ENCODE results near the gene COL5A2. TPM values are rescaled to one million over a fixed set of nuclear protein-coding genes. Genes with fewer than 3 reads are reported as not detected.

COL5A2 gene
- total RNA-seq, 2 donors from 2014 or later: 10.4 to 24.6 TPM

DNA sequence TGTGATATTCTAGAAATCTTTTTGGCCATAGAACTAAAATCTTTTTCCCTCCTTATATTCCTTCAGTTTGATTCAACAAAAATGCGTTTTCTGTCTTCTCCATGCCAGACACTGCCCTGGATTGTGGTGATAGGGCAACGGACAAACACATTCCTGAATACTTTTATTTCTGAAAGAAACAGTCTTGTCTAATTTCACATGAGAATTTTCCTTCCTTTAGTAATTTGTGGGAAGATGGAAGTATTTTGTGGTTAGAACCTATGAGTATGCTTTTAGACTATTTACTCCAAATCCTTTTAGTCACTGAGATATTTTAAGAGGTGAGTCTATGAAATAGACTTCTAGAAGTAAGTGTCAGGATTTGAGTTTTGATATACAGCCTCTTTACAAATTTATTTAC is 49.6 kb downstream of the COL5A2 start:
- Histone ChIP-seq H3K36me3 (no peaks in the 10 kb centered on the region), H3K4me1 (no peaks in the 10 kb centered on the region), H3K4me3 (no peak overlapping the region), H3K9ac (ENCODE audit: low read depth in 2 of 2, low read length in 2 of 2) (no peak overlapping the region), H3K27ac (no peak overlapping the region), H3K9me3 (no peaks in the 10 kb centered on the region), H3K27me3 (no peaks in the 10 kb centered on the region)
- TF ChIP-seq, protein P1, sequence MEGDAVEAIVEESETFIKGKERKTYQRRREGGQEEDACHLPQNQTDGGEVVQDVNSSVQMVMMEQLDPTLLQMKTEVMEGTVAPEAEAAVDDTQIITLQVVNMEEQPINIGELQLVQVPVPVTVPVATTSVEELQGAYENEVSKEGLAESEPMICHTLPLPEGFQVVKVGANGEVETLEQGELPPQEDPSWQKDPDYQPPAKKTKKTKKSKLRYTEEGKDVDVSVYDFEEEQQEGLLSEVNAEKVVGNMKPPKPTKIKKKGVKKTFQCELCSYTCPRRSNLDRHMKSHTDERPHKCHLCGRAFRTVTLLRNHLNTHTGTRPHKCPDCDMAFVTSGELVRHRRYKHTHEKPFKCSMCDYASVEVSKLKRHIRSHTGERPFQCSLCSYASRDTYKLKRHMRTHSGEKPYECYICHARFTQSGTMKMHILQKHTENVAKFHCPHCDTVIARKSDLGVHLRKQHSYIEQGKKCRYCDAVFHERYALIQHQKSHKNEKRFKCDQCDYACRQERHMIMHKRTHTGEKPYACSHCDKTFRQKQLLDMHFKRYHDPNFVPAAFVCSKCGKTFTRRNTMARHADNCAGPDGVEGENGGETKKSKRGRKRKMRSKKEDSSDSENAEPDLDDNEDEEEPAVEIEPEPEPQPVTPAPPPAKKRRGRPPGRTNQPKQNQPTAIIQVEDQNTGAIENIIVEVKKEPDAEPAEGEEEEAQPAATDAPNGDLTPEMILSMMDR (IDR thresholded peaks at IDR 0.05): no peak
- intact Hi-C loops (cut with DNase I): no loop called here
- no peak for DNase-seq

DNA sequence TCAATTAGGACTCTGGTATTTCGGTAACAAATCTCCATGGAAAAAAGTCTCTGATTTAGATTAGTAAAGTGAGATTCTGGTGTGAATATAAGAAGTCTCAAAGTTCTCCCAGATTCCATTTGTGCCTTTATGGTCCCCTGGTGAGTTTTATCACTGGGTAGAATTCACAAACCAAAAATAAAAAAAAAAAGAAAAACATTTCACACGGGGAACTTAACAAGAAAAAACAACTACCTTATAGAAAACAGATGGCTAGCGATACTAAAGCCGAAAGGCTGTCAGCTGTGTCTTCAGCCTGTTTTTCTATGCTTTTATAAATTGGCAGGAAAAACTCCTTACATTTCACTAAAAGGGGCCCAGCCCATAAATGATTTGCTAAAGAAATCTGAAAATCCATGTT is 50.6 kb downstream of the COL5A2 start:
- no peak overlapping the region for H3K27ac ChIP-seq
- H3K9me3 ChIP-seq: no peaks in the 10 kb centered on the region
- DNase-seq: no peak
- H3K27me3 ChIP-seq: no peaks in the 10 kb centered on the region
- H3K9ac ChIP-seq (ENCODE audit: low read depth in 2 of 2, low read length in 2 of 2): no peak overlapping the region
- intact Hi-C loops (cut with DNase I): no loop called here
- no peaks in the 10 kb centered on the region for H3K36me3 ChIP-seq
- no peaks in the 10 kb centered on the region for H3K4me1 ChIP-seq
- TF ChIP-seq, protein P1 (IDR thresholded peaks at IDR 0.05): no peak
- H3K4me3 ChIP-seq: no peak overlapping the region

DNA sequence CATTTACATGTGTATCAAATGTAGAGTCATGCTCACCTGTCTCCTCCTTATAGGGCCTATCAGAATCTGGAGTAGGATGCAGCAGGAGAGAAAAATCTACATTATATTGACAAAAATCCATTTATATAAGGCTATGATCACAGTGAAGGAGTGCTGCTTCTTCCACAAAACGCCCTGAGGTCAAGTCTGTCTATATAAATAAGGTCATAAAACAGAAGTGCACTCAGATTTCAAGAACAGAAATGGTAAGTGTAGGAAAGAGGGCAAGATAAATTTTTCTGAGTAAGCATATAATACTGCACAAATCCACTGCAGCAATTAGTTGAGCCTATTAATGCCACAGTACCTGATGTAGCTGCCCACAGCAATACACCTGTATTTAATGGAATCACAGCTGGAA is 51.8 kb downstream of the COL5A2 start:
- Histone ChIP-seq H3K9ac (ENCODE audit: low read depth in 2 of 2, low read length in 2 of 2) (no peak overlapping the region), H3K27ac (no peak overlapping the region), H3K4me1 (no peaks in the 10 kb centered on the region), H3K4me3 (no peak overlapping the region), H3K36me3 (no peaks in the 10 kb centered on the region), H3K27me3 (no peaks in the 10 kb centered on the region), H3K9me3 (no peaks in the 10 kb centered on the region)
- TF ChIP-seq, protein P1 (IDR thresholded peaks at IDR 0.05): no peak
- intact Hi-C loops (cut with DNase I): no loop called here
- DNase-seq: no peak

DNA sequence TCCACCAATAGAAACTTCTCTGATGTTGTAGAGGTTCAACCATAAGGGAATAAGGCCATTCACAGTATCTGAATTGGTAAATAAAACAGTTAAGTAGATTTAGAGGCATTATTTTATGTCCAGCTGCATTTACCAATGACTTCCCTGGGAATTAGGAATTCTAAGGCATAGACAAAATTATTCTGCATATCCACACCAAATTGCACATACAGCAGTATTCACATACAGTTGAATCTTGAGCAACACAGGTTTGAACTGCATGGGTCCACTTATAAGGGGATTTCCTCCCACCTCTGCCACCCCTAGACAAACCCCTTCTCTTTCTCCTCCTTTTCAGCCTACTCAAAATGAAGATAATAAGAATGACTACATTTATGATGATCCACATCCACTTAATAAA is 54.4 kb downstream of the COL5A2 start:
- intact Hi-C loops (cut with DNase I): no loop called here
- DNase-seq: no peak
- Histone ChIP-seq H3K4me1 (no peaks in the 10 kb centered on the region), H3K9me3 (no peaks in the 10 kb centered on the region), H3K9ac (ENCODE audit: low read depth in 2 of 2, low read length in 2 of 2) (no peak overlapping the region), H3K36me3 (no peaks in the 10 kb centered on the region), H3K4me3 (no peak overlapping the region), H3K27ac (no peak overlapping the region), H3K27me3 (no peaks in the 10 kb centered on the region)
- TF ChIP-seq, protein P1 (IDR thresholded peaks at IDR 0.05): no peak

DNA sequence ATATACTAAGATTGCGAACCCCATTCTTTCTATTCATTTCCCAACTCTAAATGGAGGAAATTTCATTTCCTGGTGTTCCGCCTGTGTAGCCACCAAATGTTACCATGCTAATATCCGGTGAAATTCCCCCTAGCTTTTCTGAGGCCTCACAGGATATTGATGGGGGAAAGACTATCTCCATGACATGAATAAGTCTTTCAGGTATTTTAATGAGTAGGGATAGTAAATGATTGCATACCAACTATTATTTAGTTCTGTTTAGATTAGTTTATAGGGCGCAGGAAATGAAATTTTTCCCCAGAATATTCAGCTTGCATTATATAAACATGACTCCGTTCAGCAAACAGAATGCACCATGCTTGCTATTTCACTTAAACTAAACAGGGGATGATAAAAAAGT is 55.4 kb downstream of the COL5A2 start:
- no peaks in the 10 kb centered on the region for H3K36me3 ChIP-seq
- no peak for DNase-seq
- H3K27ac ChIP-seq: no peak overlapping the region
- no peak overlapping the region for H3K4me3 ChIP-seq
- no peaks in the 10 kb centered on the region for H3K4me1 ChIP-seq
- H3K9me3 ChIP-seq: no peaks in the 10 kb centered on the region
- H3K27me3 ChIP-seq: no peaks in the 10 kb centered on the region
- H3K9ac ChIP-seq (ENCODE audit: low read depth in 2 of 2, low read length in 2 of 2): no peak overlapping the region
- intact Hi-C loops (cut with DNase I): no loop called here
- TF ChIP-seq, protein P1 (IDR thresholded peaks at IDR 0.05): no peak

DNA sequence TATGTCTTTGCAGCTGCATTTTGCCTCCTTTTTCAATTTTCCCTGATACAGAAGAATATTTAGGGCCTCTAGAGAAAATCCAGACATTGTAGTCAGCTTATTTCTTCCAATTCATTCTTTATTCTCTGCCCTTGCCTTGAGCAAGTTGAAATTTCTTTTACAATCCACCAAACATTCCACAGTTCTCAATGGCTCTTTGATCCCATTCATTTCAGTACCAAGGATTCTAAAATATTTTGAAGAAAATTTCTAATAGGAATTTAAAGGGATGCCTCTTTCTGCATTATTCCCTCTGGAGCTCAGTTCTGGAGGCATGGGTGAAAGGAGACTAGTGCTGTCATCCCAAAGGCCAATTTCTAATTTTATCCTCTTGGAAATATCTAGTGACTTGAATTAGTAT is 61.2 kb downstream of the COL5A2 start:
- Histone ChIP-seq H3K27ac (no peak overlapping the region), H3K9me3 (no peaks in the 10 kb centered on the region), H3K36me3 (no peaks in the 10 kb centered on the region), H3K9ac (ENCODE audit: low read depth in 2 of 2, low read length in 2 of 2) (no peak overlapping the region), H3K27me3 (no peaks in the 10 kb centered on the region), H3K4me3 (no peak overlapping the region), H3K4me1 (no peaks in the 10 kb centered on the region)
- TF ChIP-seq, protein P1 (IDR thresholded peaks at IDR 0.05): no peak
- DNase-seq: no peak
- intact Hi-C loops (cut with DNase I): no loop called here
